Stimulated activated naive CD8-positive, alpha-beta T cell treated with anti-CD3 and anti-CD28 coated beads, Interleukin-15, amount 100 ng/mL, for 72 hours (primary cell): ENCODE data around the gene TSEN15.
"Not testable (repeated sequence)": the region's sequence is repeated elsewhere in the genome, so short reads cannot be mapped to it uniquely, and the experiment has no call there.

ENCODE experiments used
- ATAC-seq: fragments of 150-1000 bp; cut with Tn5 transposase; 2 replicates; pipeline ENCODE4 v1.10.0; 2021; ENCODE audit warnings: mild to moderate bottlenecking, moderate library complexity
- DNase-seq, 2 donors: peaks; one replicate each; pipeline ENCODE4 v3.0.0; 2021 to 2022
- H3K27ac Mint-ChIP-seq, 2 donors: one replicate each; pipeline ENCODE4 v1.8.0; 2022; ENCODE audit warnings: mild to moderate bottlenecking in 2 of 2, mixed read lengths in 2 of 2, moderate library complexity in 2 of 2
- H3K27me3 Mint-ChIP-seq: one replicate; pipeline ENCODE4 v1.8.0; 2022; ENCODE audit warnings: mixed read lengths
- H3K4me1 Mint-ChIP-seq: one replicate; pipeline ENCODE4 v1.8.0; 2022; ENCODE audit warnings: mild to moderate bottlenecking, mixed read lengths
- H3K4me3 Mint-ChIP-seq, 2 donors: one replicate each; pipeline ENCODE4 v1.8.0; 2022; ENCODE audit warnings: mild to moderate bottlenecking in 2 of 2, mixed read lengths in 2 of 2, moderate library complexity in 1 of 2
- H3K9me3 Mint-ChIP-seq, 2 donors: one replicate each; pipeline ENCODE4 v1.8.0; 2022; ENCODE audit warnings: mixed read lengths in 2 of 2

The TSEN15 gene

DNA sequence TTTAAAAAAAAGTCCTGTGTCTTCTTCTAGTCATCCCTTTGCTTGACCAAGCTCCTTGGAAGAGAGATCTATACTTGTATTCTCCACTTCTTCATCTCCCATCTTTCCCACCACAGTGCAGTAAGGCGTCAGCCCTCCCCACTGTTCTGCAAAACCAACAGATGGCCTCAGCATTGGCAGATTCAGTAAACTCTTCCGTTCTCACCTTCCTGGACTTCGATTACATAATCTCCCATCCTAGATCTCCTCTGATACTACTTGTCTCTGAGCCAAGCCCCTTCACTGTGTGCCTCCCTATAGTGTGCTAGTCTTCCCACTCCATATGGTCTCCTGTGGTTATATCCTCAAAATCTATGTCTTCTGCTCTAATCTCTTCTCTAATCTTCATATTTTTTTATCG, 12.4 kb upstream of the TSEN15 start:
- Mint-ChIP-seq H3K27me3 (peaks cover 81% of the 10 kb centered on the region), H3K27ac (peak overlapping the region in 1 of 2 donors; percentile 5), H3K9me3 (peaks cover 0 to 7% of the 10 kb centered on the region in 2 donors), H3K4me1 (peaks cover 22% of the 10 kb centered on the region), H3K4me3 (peak overlapping the region in 1 of 2 donors; percentile 21)
- ATAC-seq (no peak), DNase-seq (no peak)

- H3K9me3 Mint-ChIP-seq = peaks cover 0 to 7% of the 10 kb centered on the region in 2 donors
- H3K27me3 Mint-ChIP-seq = peaks cover 63% of the 10 kb centered on the region
- peaks cover 13% of the 10 kb centered on the region for H3K4me1 Mint-ChIP-seq
Measured at GRCh38 chr1:184041731-184042130, 9.8 kb upstream of the TSEN15 start.

DNA sequence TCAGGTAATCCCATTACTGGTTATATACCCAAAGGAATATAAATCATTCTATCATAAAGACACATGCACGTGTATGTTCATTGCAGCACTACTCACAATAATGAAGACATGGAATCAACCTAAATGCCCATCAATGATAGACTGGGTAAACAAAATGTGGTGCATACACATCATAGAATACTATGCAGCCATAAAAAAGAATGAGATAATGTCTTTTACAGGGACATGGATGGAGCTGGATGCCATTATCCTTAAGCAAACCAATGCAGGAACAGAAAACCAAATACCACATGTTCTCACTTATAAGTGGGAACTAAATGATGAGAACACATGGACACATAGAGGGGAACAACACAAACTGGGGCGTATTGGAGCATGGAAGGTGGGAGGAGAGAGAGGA, 8.2 kb upstream of the TSEN15 start:
- not testable (repeated sequence) for H3K9me3 Mint-ChIP-seq, DNase-seq, H3K4me3 Mint-ChIP-seq, H3K4me1 Mint-ChIP-seq, ATAC-seq, H3K27ac Mint-ChIP-seq
- peaks cover 67% of the 10 kb centered on the region for H3K27me3 Mint-ChIP-seq

More at GRCh38 chr1:184041731-184042130, 9.8 kb upstream of the TSEN15 start:
- Mint-ChIP-seq H3K4me3 (no peak overlapping the region), H3K27ac (no peak overlapping the region)
- no peak for DNase-seq
- ATAC-seq = no peak

DNA sequence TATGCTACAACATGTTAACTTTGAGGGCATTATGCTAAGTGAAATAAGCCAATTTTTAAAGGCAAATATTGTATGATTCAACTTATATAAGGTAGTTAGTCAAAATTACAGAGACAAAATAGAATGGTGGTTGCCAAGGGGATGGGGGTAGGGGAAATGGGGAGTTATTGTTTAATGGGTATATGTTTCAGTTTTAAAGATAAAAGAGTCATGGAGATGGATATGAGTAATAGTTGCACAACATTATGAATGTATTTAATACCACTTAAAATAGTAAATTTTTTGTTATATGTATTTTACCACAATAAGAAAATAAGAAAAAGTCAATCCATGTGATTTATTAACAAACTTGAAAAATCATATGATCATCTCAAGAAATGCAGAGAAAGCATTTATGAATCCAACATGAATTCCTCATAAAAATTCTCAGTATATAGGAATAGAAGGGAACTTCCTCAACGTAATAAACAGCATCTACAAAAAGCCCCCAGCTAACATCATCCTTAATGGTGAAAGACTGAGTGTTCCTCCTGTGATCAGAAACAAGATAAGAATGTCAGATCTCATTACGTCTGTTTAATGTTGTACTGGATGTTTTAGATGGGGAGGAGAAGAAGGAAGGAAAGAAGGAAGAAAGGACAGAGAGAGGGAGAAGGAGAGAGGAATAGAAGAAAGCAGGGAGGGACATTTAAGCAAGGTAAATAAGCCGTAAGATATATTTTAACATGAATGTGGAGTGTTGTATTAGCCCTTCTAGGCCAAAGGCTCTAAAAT, 6.7 kb upstream of the TSEN15 start:
- H3K4me3 Mint-ChIP-seq = no peak overlapping the region
- H3K27ac Mint-ChIP-seq = no peak overlapping the region
- H3K9me3 Mint-ChIP-seq = peaks cover 0 to 3% of the 10 kb centered on the region in 2 donors
- no peak for DNase-seq
- H3K4me1 Mint-ChIP-seq = no peaks in the 10 kb centered on the region
- peak; percentile 64 for ATAC-seq
- peaks cover 67% of the 10 kb centered on the region for H3K27me3 Mint-ChIP-seq

- H3K4me3 Mint-ChIP-seq, ATAC-seq, H3K27ac Mint-ChIP-seq, DNase-seq, H3K9me3 Mint-ChIP-seq: not testable (repeated sequence)
- Mint-ChIP-seq H3K27me3 (peaks cover 46% of the 10 kb centered on the region), H3K4me1 (peaks cover 14% of the 10 kb centered on the region)
Measured at GRCh38 chr1:184047541-184047940, 4.0 kb upstream of the TSEN15 start.

- no peaks in the 10 kb centered on the region for H3K9me3 Mint-ChIP-seq
- no peak for DNase-seq
- H3K4me1 Mint-ChIP-seq = peaks cover 19% of the 10 kb centered on the region
- H3K4me3 Mint-ChIP-seq = no peak overlapping the region
- no peak for ATAC-seq
- no peak overlapping the region for H3K27ac Mint-ChIP-seq
- H3K27me3 Mint-ChIP-seq = peaks cover 34% of the 10 kb centered on the region
Measured at GRCh38 chr1:184048561-184049240, 2.8 kb upstream of the TSEN15 start.

GRCh38 chr1:184049291-184049690, 2.2 kb upstream of the TSEN15 start:
- no peaks in the 10 kb centered on the region for H3K9me3 Mint-ChIP-seq
- ATAC-seq = no peak
- DNase-seq = no peak

DNA sequence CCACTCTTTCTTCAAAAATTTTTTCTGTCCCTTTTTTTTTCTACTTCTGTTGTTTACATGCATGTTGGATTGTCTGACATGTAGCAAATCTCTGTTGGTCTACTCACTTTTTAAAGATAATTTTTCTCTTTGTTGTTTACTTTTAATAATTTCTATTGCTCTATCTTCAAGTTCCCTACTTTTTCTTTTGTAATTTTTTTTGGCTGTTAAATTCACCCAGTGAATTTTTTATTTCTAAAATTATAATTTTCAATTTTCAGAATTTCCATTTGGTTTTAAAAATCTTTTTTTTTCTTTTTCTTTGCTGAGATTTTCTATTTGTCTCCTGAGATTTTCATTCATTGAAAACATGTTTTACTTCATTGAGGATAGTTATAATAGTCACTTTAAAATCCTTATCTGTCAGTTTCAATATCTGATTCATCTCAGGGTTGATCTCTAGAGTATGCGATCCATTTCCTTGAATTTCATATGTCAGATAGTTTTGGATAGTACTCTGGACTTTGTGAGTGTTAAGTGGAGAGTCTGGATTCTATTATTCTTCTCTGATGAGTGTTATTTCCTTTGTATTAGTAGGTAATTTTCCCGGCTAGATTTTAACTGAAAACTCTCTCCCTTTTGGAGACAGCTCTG, 1.6 kb upstream of the TSEN15 start:
- ATAC-seq = no peak
- Mint-ChIP-seq H3K4me3 (peak overlapping the region in 1 of 2 donors; percentile 38), H3K27ac (peak overlapping the region; percentile 47 to 77), H3K9me3 (no peaks in the 10 kb centered on the region), H3K27me3 (peaks cover 33% of the 10 kb centered on the region), H3K4me1 (peaks cover 19% of the 10 kb centered on the region)
- no peak for DNase-seq

More at GRCh38 chr1:184049291-184049690, 2.2 kb upstream of the TSEN15 start:
- Mint-ChIP-seq H3K27me3 (peaks cover 33% of the 10 kb centered on the region), H3K4me1 (peaks cover 19% of the 10 kb centered on the region), H3K4me3 (no peak overlapping the region), H3K27ac (peak overlapping the region in 1 of 2 donors; percentile 74)

GRCh38 chr1:184050636-184051035, 894 bp upstream of the TSEN15 start:
- no peak for ATAC-seq
- no peak for DNase-seq
- Mint-ChIP-seq H3K27me3 (peaks cover 33% of the 10 kb centered on the region), H3K9me3 (no peaks in the 10 kb centered on the region), H3K27ac (peak overlapping the region; percentile 100), H3K4me1 (peaks cover 19% of the 10 kb centered on the region), H3K4me3 (peak overlapping the region; percentile 92 to 93)

DNA sequence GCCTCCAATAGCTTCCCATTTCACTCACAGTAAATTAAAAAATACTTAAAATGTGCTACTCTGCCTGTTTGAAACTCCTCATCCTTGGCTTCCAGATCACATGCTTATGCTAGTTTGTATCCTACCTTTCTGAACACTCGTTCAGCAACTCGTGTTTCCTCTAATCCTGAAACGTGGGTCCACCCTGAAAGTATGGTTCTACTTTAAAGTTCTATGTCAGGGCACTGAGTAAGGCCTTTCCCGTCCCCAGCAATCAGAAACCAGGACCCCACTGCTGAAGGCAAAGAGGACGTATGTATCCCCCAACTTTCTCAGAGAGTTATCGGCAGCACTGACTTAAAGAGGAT, 419 bp upstream of the TSEN15 start:
- peak overlapping the region; percentile 100 for H3K27ac Mint-ChIP-seq
- H3K4me1 Mint-ChIP-seq = peaks cover 19% of the 10 kb centered on the region
- peaks cover 31% of the 10 kb centered on the region for H3K27me3 Mint-ChIP-seq
- ATAC-seq (peak; percentile 49), DNase-seq (no peak)
- H3K9me3 Mint-ChIP-seq = no peaks in the 10 kb centered on the region
- peak overlapping the region; percentile 92 to 93 for H3K4me3 Mint-ChIP-seq

- Mint-ChIP-seq H3K27ac (peak overlapping the region; percentile 100), H3K9me3 (no peaks in the 10 kb centered on the region), H3K4me3 (peak overlapping the region; percentile 92 to 93), H3K4me1 (peaks cover 27% of the 10 kb centered on the region), H3K27me3 (peaks cover 21% of the 10 kb centered on the region)
- DNase-seq (no peak), ATAC-seq (no peak)
Measured at GRCh38 chr1:184052194-184052559, 647 bp downstream of the TSEN15 start.

GRCh38 chr1:184052750-184053149, 1.2 kb downstream of the TSEN15 start:
- DNase-seq (no peak), ATAC-seq (no peak)
- H3K9me3 Mint-ChIP-seq = no peaks in the 10 kb centered on the region
- H3K27me3 Mint-ChIP-seq = peaks cover 16% of the 10 kb centered on the region
- peak overlapping the region; percentile 100 for H3K27ac Mint-ChIP-seq
- H3K4me3 Mint-ChIP-seq = peak overlapping the region; percentile 92 to 93
- H3K4me1 Mint-ChIP-seq = peaks cover 29% of the 10 kb centered on the region

- H3K27ac Mint-ChIP-seq = peak overlapping the region in 1 of 2 donors; percentile 73
- DNase-seq (no peak), ATAC-seq (no peak)
- peaks cover 29% of the 10 kb centered on the region for H3K4me1 Mint-ChIP-seq
- peak overlapping the region in 1 of 2 donors; percentile 93 for H3K4me3 Mint-ChIP-seq
- H3K9me3 Mint-ChIP-seq = no peaks in the 10 kb centered on the region
- peaks cover 9% of the 10 kb centered on the region for H3K27me3 Mint-ChIP-seq
Measured at GRCh38 chr1:184053881-184054280, 2.4 kb downstream of the TSEN15 start.

- peaks cover 15% of the 10 kb centered on the region for H3K4me1 Mint-ChIP-seq
- H3K27ac Mint-ChIP-seq = no peak overlapping the region
- no peak overlapping the region for H3K4me3 Mint-ChIP-seq
- no peak for ATAC-seq
- H3K27me3 Mint-ChIP-seq = no peaks in the 10 kb centered on the region
- no peaks in the 10 kb centered on the region for H3K9me3 Mint-ChIP-seq
- DNase-seq = no peak
Measured at GRCh38 chr1:184056921-184057555, 5.5 kb downstream of the TSEN15 start.

DNA sequence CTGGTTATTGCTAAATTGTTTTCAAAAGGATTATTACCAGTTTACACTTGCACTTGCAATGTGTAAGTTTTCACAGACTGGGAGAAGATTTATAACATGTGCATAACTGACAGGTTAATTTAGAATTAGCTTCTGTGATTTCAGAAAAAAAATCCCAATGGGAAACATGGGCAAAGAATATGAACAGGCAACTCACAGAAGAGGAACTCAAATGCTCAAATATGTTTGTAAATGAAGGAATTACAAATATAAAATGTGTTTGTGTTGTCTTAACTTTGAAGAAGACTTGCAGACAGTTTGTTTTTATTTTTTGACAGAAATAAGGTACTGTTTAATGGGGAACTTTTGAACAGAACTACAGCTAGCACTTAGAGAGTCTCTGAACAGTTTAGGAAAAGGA, 8.4 kb downstream of the TSEN15 start:
- peaks cover 10% of the 10 kb centered on the region for H3K4me1 Mint-ChIP-seq
- no peaks in the 10 kb centered on the region for H3K9me3 Mint-ChIP-seq
- no peak overlapping the region for H3K27ac Mint-ChIP-seq
- H3K4me3 Mint-ChIP-seq = no peak overlapping the region
- DNase-seq (no peak), ATAC-seq (no peak)
- no peaks in the 10 kb centered on the region for H3K27me3 Mint-ChIP-seq
